HEK293 (cell line): Measurements from ENCODE around the gene HHAT.

ENCODE experiments used
- CTCF ChIA-PET: fragments of 350-600 bp; formaldehyde crosslinking; extraction: SDS; loops from one replicate; lab custom pipeline; 2021; ENCODE audit warnings: antibody characterized with exemption; lab: Yijun Ruan, JAX
- POLR2A ChIA-PET: fragments of 300-600 bp; formaldehyde crosslinking; extraction: SDS; loops from one replicate; lab custom pipeline; 2020; ENCODE audit warnings: antibody characterized with exemption, inconsistent platforms; lab: Yijun Ruan, JAX
- H3K27ac ChIP-seq: fragments of 200-500 bp; sonication (Bioruptor generic); 2 replicates; pipeline ENCODE4 v1.5.1; 2014; ENCODE audit warnings: low read depth, low read length, control low read depth, inconsistent platforms; ENCODE audit errors: extremely low read depth
- H3K36me3 ChIP-seq, 2 experiments: fragments of 200-500 bp in 1 of 2; sonication (Bioruptor generic) in 1 of 2; 1 replicate in 1 of 2; 2 replicates in 1 of 2; pipeline ENCODE4 v1.5.1; 2014 to 2017; ENCODE audit warnings: inconsistent platforms in 2 of 2, low read length in 2 of 2; ENCODE audit not compliant: control insufficient read depth in 2 of 2, insufficient read depth in 1 of 2
- H3K4me1 ChIP-seq: fragments of 200-500 bp; sonication (Bioruptor generic); 2 replicates; pipeline ENCODE4 v1.5.1; 2014; ENCODE audit warnings: mild to moderate bottlenecking, low read length, inconsistent platforms; ENCODE audit not compliant: control insufficient read depth, insufficient read depth
- H3K4me3 ChIP-seq: 2 replicates; pipeline ENCODE4 v1.5.1; 2011; ENCODE audit warnings: low read depth, mild to moderate bottlenecking, control low read depth, low read length, moderate library complexity
- H3K9me3 ChIP-seq: fragments of 200-500 bp; sonication (Bioruptor generic); 2 replicates; pipeline ENCODE4 v1.5.1; 2014; ENCODE audit warnings: low read depth, low read length, inconsistent platforms; ENCODE audit not compliant: control insufficient read depth, insufficient read depth
- ELK4 ChIP-seq: IDR thresholded peaks from 2 replicates; pipeline ENCODE4 v1.6.1; 2011; ENCODE audit warnings: mild to moderate bottlenecking, low read depth, low read length, borderline replicate concordance
- KLF10 ChIP-seq: fragments of 450-650 bp; IDR thresholded peaks from 2 replicates; pipeline ENCODE4 v1.5.1; 2018; ENCODE audit warnings: missing biosample characterization, mild to moderate bottlenecking, missing genetic modification characterization
- SP7 ChIP-seq: fragments of 450-650 bp; formaldehyde crosslinking; IDR thresholded peaks from 2 replicates; pipeline ENCODE4 v1.5.1; 2016; ENCODE audit warnings: missing biosample characterization, missing genetic modification characterization
- TCF7L2 ChIP-seq: IDR thresholded peaks from 2 replicates; pipeline ENCODE4 v1.6.1; 2011; ENCODE audit warnings: low read depth, mild to moderate bottlenecking, inconsistent platforms, low read length, moderate library complexity, borderline replicate concordance
- ZNF302 ChIP-seq: fragments of 450-650 bp; formaldehyde crosslinking; IDR thresholded peaks from 2 replicates; pipeline ENCODE4 v1.5.1; 2016; ENCODE audit warnings: missing biosample characterization, missing genetic modification characterization, low read depth
- ZNF366 ChIP-seq: fragments of 450-650 bp; formaldehyde crosslinking; conservative IDR thresholded peaks from 2 replicates; pipeline ENCODE4 v1.5.1; 2016; ENCODE audit warnings: missing biosample characterization, missing genetic modification characterization
- ZNF561 ChIP-seq: fragments of 450-650 bp; IDR thresholded peaks from 2 replicates; pipeline ENCODE4 v1.5.1; 2018; ENCODE audit warnings: missing biosample characterization, missing genetic modification characterization, borderline replicate concordance
- ZNF580 ChIP-seq: fragments of 450-650 bp; formaldehyde crosslinking; IDR thresholded peaks from 2 replicates; pipeline ENCODE4 v1.5.1; 2016; ENCODE audit warnings: missing biosample characterization, missing genetic modification characterization
- ZNF639 ChIP-seq: fragments of 450-650 bp; formaldehyde crosslinking; IDR thresholded peaks from 2 replicates; pipeline ENCODE4 v1.5.1; 2016; ENCODE audit warnings: missing biosample characterization, missing genetic modification characterization
- ZNF654 ChIP-seq: fragments of 450-650 bp; formaldehyde crosslinking; IDR thresholded peaks from 2 replicates; pipeline ENCODE4 v1.5.1; 2016; ENCODE audit warnings: low read depth, missing biosample characterization, missing genetic modification characterization
- TF ChIP-seq, protein P1 (sequence below): fragments of 450-650 bp; formaldehyde crosslinking; IDR thresholded peaks from 2 replicates; pipeline ENCODE4 v1.5.1; 2016; ENCODE audit warnings: missing biosample characterization, missing genetic modification characterization
- TF ChIP-seq, protein P2 (sequence below): fragments of 450-650 bp; formaldehyde crosslinking; IDR thresholded peaks from 2 replicates; pipeline ENCODE4 v1.5.1; 2016; ENCODE audit warnings: missing biosample characterization, missing genetic modification characterization
- TF ChIP-seq, protein P3 (sequence below): fragments of 450-650 bp; formaldehyde crosslinking; IDR thresholded peaks from 2 replicates; pipeline ENCODE4 v1.5.1; 2017; ENCODE audit warnings: missing biosample characterization, missing genetic modification characterization

The HHAT gene

DNA sequence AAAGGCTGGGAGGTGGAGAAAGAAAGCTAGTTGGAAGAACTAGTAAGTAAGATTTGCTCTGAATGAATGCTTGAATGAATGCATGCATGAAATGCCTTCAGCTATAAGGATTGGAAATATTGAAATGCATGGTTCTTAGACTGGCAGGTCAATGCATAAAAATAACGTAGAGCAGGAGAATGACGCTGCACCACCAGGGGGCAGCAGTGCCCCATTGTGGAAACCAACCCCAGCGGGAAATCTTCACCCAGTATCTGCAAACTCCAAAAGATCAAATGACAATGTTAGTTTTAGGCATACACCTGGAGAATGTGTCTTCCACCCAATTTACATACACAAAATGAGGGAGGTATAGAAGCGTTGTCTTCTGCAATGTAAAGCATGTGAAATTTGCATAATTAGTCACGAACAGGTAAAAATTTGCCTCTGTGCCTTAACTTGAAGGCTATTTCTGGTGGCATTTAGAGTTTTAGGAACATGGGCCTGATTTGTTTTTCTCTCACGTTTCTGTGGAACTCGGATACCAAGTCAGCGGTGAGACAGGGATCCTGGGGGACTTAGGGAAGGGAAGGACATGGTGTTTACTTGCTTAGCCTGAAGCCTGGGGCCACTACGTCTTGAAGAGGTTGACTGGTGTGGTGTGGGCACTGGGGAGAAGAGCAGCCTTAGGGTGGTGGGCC, 78.6 kb downstream of the HHAT start (continued):
- TF ChIP-seq KLF10: no peak
- 0 out of 2 replicates have a peak, but pooled peaks have one; percentile 35 for TF ChIP-seq ZNF561 (tag by site-specific recombination)
- 0 out of 2 replicates have a peak, but pooled peaks have one; percentile 20 for TF ChIP-seq ZNF366 (tag by site-specific recombination)
- TF ChIP-seq, protein P1, sequence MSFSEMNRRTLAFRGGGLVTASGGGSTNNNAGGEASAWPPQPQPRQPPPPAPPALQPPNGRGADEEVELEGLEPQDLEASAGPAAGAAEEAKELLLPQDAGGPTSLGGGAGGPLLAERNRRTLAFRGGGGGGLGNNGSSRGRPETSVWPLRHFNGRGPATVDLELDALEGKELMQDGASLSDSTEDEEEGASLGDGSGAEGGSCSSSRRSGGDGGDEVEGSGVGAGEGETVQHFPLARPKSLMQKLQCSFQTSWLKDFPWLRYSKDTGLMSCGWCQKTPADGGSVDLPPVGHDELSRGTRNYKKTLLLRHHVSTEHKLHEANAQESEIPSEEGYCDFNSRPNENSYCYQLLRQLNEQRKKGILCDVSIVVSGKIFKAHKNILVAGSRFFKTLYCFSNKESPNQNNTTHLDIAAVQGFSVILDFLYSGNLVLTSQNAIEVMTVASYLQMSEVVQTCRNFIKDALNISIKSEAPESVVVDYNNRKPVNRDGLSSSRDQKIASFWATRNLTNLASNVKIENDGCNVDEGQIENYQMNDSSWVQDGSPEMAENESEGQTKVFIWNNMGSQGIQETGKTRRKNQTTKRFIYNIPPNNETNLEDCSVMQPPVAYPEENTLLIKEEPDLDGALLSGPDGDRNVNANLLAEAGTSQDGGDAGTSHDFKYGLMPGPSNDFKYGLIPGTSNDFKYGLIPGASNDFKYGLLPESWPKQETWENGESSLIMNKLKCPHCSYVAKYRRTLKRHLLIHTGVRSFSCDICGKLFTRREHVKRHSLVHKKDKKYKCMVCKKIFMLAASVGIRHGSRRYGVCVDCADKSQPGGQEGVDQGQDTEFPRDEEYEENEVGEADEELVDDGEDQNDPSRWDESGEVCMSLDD: no peak
- TF ChIP-seq ELK4: no peak

DNA sequence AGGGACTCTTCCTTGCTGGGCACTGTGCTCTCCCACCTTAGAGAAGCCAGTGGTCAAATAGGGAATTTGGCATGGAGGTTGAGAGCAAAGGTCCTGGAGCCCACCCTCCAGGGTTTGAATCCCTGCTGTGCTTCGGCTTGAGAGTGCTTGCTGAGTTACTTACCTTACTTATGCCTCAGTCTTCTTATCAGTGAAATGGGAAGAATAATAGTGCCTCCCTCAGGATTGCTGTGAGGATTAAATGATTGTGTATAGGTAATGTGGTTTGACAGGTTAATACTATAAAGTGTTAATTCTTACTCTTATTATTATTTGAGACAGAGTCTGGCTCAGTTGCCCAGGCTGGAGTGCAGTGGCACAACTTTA, 79.2 kb downstream of the HHAT start:
- H3K4me1 ChIP-seq: peaks cover 4% of the 10 kb centered on the region; the same call in 1 of the 2 replicates
- no peak overlapping the region for H3K4me3 ChIP-seq
- H3K9me3 ChIP-seq: no peaks in the 10 kb centered on the region
- POLR2A ChIA-PET: no interaction called here
- H3K36me3 ChIP-seq: peaks cover 0 to 7% of the 10 kb centered on the region in 2 experiments; a peak in 2 of 3 replicates
- no peak for TF ChIP-seq ZNF302 (tag by site-specific recombination)
- no peak for TF ChIP-seq SP7
- TF ChIP-seq, protein P2, sequence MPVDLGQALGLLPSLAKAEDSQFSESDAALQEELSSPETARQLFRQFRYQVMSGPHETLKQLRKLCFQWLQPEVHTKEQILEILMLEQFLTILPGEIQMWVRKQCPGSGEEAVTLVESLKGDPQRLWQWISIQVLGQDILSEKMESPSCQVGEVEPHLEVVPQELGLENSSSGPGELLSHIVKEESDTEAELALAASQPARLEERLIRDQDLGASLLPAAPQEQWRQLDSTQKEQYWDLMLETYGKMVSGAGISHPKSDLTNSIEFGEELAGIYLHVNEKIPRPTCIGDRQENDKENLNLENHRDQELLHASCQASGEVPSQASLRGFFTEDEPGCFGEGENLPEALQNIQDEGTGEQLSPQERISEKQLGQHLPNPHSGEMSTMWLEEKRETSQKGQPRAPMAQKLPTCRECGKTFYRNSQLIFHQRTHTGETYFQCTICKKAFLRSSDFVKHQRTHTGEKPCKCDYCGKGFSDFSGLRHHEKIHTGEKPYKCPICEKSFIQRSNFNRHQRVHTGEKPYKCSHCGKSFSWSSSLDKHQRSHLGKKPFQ: no peak
- TF ChIP-seq ZNF654 (tag by site-specific recombination): no peak
- TF ChIP-seq, protein P3, sequence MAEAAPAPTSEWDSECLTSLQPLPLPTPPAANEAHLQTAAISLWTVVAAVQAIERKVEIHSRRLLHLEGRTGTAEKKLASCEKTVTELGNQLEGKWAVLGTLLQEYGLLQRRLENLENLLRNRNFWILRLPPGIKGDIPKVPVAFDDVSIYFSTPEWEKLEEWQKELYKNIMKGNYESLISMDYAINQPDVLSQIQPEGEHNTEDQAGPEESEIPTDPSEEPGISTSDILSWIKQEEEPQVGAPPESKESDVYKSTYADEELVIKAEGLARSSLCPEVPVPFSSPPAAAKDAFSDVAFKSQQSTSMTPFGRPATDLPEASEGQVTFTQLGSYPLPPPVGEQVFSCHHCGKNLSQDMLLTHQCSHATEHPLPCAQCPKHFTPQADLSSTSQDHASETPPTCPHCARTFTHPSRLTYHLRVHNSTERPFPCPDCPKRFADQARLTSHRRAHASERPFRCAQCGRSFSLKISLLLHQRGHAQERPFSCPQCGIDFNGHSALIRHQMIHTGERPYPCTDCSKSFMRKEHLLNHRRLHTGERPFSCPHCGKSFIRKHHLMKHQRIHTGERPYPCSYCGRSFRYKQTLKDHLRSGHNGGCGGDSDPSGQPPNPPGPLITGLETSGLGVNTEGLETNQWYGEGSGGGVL (tag by site-specific recombination): no peak
- TF ChIP-seq ZNF580: no peak
- no peak for TF ChIP-seq ZNF639
- H3K27ac ChIP-seq: no peak overlapping the region
- CTCF ChIA-PET: interaction anchor here (0.6 to 2.7 kb wide), 6 partner anchors 40 to 1104 kb away, joined by 3 to 23 read pairs (median 4); partner anchors contain the start of gene KCNH1

DNA sequence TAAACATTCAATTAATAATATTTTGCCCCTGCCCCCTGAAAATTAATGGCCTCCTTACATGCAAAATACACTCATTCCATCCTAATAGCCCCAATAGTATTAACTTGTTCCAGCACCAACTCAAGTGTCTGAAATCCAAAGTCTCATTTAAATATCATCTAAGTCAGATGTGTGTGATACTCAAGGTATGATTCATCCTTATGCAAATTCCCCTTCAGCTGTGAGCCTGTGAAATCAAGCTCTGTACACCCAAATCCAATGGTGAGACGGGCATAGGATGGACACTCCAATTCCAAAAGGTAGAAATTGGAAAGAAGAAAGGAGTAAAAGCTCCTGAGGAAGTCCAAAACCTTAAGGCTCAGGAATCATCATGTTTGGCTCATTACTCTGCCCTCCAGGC, 83.5 kb downstream of the HHAT start:
- CTCF ChIA-PET: no interaction called here
- POLR2A ChIA-PET: no interaction called here
- Histone ChIP-seq H3K9me3 (no peaks in the 10 kb centered on the region), H3K4me3 (no peak overlapping the region), H3K27ac (no peak overlapping the region), H3K36me3 (peaks cover 0 to 7% of the 10 kb centered on the region in 2 experiments; a peak in 2 of 3 replicates), H3K4me1 (peaks cover 4% of the 10 kb centered on the region; the same call in 1 of the 2 replicates)
- no peak for TF ChIP-seq TCF7L2
